Measurements from ENCODE around the gene RCC2.

GRCh38 chr1:17480846-17481245, 41.4 kb upstream of the RCC2 start:
- no peak for TF ChIP-seq POLR2A (IDR thresholded peaks at IDR 0.05; ENCODE audit: low read depth, low read length)
- TF ChIP-seq CTCF (IDR thresholded peaks at IDR 0.05; ENCODE audit: extremely low read depth in 1 of 2, insufficient read depth in 1 of 2, low read depth in 1 of 2, low read length in 2 of 2), result no peak
